Chondrocyte (in vitro differentiated cells): Measurements from ENCODE around the gene KDR. TPM values are rescaled to one million over a fixed set of nuclear protein-coding genes. Genes with fewer than 3 reads are reported as not detected.

Experiments used
- DNase-seq: peaks from one replicate; pipeline ENCODE4 v3.0.0; 2021; ENCODE audit warnings: mixed read lengths, low spot score
- H3K27ac Mint-ChIP-seq: one replicate; pipeline ENCODE4 v1.8.0; 2021; ENCODE audit warnings: mild to moderate bottlenecking, moderate library complexity, mixed read lengths; ENCODE audit not compliant: unreplicated experiment
- H3K27me3 Mint-ChIP-seq: 2 replicates; pipeline ENCODE4 v1.8.0; 2021; ENCODE audit warnings: low read depth, mixed read lengths
- H3K36me3 Mint-ChIP-seq: 2 replicates; pipeline ENCODE4 v1.8.0; 2021; ENCODE audit warnings: low read depth, mixed read lengths
- H3K4me1 Mint-ChIP-seq: 2 replicates; pipeline ENCODE4 v1.8.0; 2021; ENCODE audit warnings: low read depth, mild to moderate bottlenecking, mixed read lengths
- H3K4me3 Mint-ChIP-seq: one replicate; pipeline ENCODE4 v1.8.0; 2021; ENCODE audit warnings: mild to moderate bottlenecking, moderate library complexity, mixed read lengths; ENCODE audit not compliant: unreplicated experiment
- H3K9me3 Mint-ChIP-seq: 2 replicates; pipeline ENCODE4 v1.8.0; 2021; ENCODE audit warnings: low read depth, mixed read lengths
- CTCF ChIP-seq: fragments of 200-600 bp; sonication (generic); IDR thresholded peaks from 2 replicates; pipeline ENCODE4 v1.5.0; 2021; ENCODE audit warnings: antibody characterized with exemption, mild to moderate bottlenecking, moderate library complexity
- total RNA-seq: library from RNA; stranded (reverse); gene quantifications from 3 replicates; pipeline ENCODE4 v1.2.1, GENCODE V29; 2021

KDR gene
- total RNA-seq, 1 donor from 2014 or later: 0.77 TPM

DNA sequence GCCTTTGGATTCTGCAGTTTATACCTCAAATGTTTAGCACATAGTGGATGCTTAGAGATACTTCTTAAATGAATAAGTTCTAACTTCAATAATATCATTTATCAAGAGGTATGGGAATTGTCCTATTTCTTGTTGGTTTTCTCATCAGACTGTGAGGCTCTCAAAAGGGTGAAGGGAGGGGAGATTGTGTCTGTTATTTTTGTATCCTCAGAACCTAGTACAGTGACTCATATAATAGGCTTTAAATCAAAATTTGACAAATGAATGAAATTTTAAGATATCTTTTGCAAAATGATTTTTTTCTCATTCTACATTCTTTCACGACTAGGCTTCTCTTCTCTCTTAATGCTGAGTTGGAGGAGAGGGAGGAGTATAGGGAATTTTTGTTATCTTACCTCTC, 89.5 kb downstream of the KDR start:
- Mint-ChIP-seq H3K4me1 (peaks cover 30% of the 10 kb centered on the region), H3K27me3 (peaks cover 17% of the 10 kb centered on the region), H3K9me3 (peaks cover 3% of the 10 kb centered on the region), H3K4me3 (no peak overlapping the region), H3K36me3 (peaks cover 3% of the 10 kb centered on the region), H3K27ac (no peak overlapping the region)
- DNase-seq: no peak
- TF ChIP-seq CTCF: no peak

DNA sequence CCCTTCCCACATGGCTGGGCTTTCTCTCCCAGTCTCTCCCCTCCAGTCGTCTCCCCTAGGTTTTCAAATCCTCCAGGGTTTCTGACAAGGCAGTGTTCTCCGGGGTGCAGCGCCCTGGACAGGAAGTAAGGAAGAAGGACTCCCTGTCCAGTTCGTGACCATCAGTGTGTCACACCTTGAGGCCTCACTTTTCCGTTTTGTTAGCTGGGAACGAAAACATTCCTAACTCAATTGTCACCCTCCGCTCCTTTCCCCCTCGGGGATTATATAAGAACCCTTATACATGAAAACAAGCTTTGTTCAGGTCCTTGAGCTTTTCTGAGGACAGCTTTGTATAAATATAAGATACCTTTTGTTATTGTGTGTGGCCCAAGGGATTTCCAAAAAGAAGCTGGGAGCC, 92.1 kb downstream of the KDR start:
- peaks cover 28% of the 10 kb centered on the region for H3K4me1 Mint-ChIP-seq

DNA sequence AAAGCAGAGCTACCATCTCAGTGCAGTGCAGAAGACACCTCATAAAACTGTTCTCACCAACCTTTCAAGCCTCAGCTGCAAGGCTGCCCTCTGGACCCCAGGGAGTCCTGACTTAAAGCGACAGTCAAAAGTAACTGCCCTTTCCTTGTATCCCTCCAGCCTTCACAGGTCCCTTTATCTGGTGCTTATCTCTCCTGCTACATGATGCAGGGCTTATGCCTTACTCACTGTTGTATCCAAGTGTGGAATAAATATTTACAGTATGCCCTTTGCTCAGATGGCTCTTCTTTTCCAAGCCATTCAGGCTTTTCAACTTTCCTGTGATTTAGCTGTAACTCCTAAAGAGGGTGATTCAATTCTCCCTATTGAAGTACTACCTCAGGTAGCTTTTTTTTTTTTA, 92.6 kb downstream of the KDR start:
- Mint-ChIP-seq H3K27me3 (peaks cover 30% of the 10 kb centered on the region), H3K4me1 (peaks cover 24% of the 10 kb centered on the region), H3K36me3 (no peaks in the 10 kb centered on the region), H3K27ac (no peak overlapping the region), H3K4me3 (no peak overlapping the region), H3K9me3 (no peaks in the 10 kb centered on the region)
- no peak for TF ChIP-seq CTCF
- no peak for DNase-seq

More for the DNA sequence above, 92.1 kb downstream of the KDR start:
- no peak for TF ChIP-seq CTCF
- DNase-seq: no peak
- Mint-ChIP-seq H3K27me3 (peaks cover 30% of the 10 kb centered on the region), H3K9me3 (no peaks in the 10 kb centered on the region), H3K4me3 (no peak overlapping the region), H3K36me3 (no peaks in the 10 kb centered on the region), H3K27ac (no peak overlapping the region)

DNA sequence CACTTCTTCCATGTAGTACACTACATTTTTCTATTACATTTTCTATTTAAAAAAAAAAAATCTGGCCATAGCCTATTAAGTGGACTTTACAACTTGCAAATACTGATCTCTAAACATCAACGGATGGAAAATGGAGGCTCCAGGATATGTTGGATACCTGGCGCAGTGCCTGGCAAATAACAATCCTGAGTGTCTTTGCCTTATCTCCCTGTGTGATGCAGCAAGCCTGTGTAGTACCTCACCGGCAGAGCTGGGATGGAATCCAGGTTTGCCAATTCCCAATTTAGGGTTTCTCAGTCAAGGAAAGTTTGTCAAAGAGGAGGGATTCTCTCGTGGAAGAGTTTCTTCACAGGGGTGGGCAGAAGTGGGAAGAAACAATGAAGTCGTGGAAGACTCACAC, 93.2 kb downstream of the KDR start:
- Mint-ChIP-seq H3K36me3 (no peaks in the 10 kb centered on the region), H3K27me3 (peaks cover 33% of the 10 kb centered on the region), H3K4me1 (peaks cover 21% of the 10 kb centered on the region), H3K4me3 (no peak overlapping the region), H3K9me3 (no peaks in the 10 kb centered on the region), H3K27ac (no peak overlapping the region)
- DNase-seq: no peak
- TF ChIP-seq CTCF: no peak

DNA sequence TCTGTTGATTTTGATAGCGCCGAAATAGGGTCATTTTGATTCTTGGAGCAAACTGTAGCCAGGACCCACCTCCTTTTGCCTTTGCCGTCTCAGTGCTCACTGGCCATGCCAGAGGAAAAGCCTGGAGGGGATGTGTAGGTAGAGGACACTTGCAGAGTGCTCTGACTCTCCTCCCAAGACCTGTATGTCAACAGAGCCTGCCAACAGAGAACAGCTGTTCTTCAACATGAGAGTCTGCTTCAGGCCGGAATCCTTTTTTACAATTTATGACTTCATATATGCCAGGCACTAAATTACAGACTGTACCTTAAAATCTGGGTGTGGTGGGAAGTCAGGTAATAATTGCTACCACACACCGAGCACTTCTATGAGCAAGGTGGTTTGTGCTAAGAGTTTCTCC, 94.2 kb downstream of the KDR start:
- no peak for TF ChIP-seq CTCF
- Mint-ChIP-seq H3K27ac (no peak overlapping the region), H3K9me3 (no peaks in the 10 kb centered on the region), H3K36me3 (no peaks in the 10 kb centered on the region), H3K27me3 (peaks cover 39% of the 10 kb centered on the region), H3K4me3 (no peak overlapping the region), H3K4me1 (peaks cover 19% of the 10 kb centered on the region)
- no peak for DNase-seq
